WI38 (cell line): Measurements from ENCODE around the gene SLC39A11.
"Not testable (repeated sequence)": the region's sequence is repeated elsewhere in the genome, so short reads cannot be mapped to it uniquely, and the experiment has no call there.

Experiments used
- H3K4me3 ChIP-seq: 2 replicates; pipeline ENCODE4 v1.5.1; 2011; ENCODE audit warnings: low read depth, mild to moderate bottlenecking, control low read depth, low read length
- TF ChIP-seq, protein P1 (sequence below): IDR thresholded peaks from 2 replicates; pipeline ENCODE4 v1.5.1; 2012; ENCODE audit warnings: low read depth, mild to moderate bottlenecking, control low read depth, low read length

Gene SLC39A11

GRCh38 chr17:72789711-72790110, 302.8 kb downstream of the SLC39A11 start:
- TF ChIP-seq, protein P1, sequence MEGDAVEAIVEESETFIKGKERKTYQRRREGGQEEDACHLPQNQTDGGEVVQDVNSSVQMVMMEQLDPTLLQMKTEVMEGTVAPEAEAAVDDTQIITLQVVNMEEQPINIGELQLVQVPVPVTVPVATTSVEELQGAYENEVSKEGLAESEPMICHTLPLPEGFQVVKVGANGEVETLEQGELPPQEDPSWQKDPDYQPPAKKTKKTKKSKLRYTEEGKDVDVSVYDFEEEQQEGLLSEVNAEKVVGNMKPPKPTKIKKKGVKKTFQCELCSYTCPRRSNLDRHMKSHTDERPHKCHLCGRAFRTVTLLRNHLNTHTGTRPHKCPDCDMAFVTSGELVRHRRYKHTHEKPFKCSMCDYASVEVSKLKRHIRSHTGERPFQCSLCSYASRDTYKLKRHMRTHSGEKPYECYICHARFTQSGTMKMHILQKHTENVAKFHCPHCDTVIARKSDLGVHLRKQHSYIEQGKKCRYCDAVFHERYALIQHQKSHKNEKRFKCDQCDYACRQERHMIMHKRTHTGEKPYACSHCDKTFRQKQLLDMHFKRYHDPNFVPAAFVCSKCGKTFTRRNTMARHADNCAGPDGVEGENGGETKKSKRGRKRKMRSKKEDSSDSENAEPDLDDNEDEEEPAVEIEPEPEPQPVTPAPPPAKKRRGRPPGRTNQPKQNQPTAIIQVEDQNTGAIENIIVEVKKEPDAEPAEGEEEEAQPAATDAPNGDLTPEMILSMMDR = no peak
- H3K4me3 ChIP-seq = no peak overlapping the region

GRCh38 chr17:72788950-72789585, 303.4 kb downstream of the SLC39A11 start:
- H3K4me3 ChIP-seq = no peak overlapping the region
- TF ChIP-seq, protein P1 = no peak

- no peak overlapping the region for H3K4me3 ChIP-seq
- TF ChIP-seq, protein P1 = no peak
Measured at GRCh38 chr17:72786209-72786608, 306.3 kb downstream of the SLC39A11 start.

DNA sequence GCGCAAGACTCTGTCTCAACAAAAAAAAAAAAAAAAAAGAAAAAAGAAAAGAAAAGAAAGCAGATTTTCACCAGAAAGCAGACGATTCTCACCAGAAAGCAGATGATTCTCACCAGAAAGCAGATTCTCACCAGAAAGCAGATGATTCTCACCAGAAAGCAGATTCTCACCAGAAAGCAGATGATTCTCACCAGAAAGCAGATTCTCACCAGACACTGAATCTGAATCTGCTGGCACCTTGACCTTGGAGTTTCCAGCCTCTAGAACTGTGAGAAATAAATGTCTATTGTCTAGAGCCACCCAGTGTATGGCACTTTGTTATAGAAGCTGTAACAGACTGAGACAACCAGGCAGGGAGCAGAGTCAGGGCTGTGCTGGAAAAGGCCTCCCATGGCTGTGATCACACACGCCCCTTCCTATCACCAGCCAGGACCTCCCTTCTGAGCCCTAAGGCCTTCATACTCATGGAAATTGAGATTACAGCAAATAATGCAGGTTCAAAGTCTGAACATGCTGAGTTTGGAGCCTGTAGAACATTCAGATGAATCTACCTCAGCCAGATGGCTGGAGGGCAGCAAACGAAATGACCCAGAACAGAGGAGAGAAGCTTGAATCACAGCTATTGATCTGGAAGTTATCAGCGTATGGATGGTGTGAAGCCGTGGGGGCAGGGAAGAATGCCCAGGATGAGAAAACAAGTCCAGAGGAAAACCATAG, 309.3 kb downstream of the SLC39A11 start:
- TF ChIP-seq, protein P1 = no peak
- no peak overlapping the region for H3K4me3 ChIP-seq

GRCh38 chr17:72782437-72782836, 310.1 kb downstream of the SLC39A11 start:
- not testable (repeated sequence) for H3K4me3 ChIP-seq

DNA sequence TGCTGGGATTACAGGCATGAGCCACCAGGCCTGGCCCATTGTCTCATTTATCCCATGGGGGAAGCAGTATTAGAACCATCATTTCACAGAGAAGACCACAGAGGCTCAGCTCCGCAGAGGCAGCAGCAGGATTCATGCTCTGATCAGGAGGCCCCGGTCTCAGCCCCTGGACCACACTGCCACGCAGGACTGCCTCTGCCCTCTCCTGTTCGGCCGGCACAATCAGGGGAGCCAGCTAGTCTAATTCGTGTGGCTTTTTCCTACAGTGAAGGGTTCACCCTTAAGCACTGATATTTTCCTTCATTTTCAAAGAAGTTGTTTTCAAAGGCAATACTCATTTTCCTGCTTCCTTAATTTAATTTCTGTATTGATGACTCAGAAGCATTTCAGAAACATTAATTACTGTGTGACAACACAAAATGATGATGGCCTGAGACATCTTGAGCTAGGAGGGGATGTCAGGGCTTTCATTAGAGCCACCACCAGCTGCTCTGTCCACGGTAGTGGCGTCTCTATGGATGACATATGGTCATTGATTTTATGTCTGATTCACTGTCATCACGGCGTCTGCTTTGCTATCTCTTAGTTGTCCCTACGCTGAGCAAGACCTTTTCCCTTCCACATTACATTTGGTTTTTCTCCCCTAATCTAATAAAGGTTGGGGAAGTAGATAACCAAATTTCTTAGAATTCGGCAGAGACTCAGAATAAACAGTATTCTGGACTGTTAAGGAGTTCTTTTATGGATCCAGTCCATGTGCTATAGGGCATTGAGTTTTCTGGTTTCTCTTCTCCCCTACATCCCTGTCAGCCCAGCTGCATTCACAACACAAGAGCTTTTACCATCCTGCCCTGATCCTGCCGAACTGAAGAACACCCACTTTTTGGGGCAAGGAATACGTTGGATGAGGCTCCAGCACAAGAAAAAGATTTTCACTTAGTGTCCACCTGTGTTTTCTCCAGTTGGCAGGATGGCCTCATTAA, 314.0 kb downstream of the SLC39A11 start:
- no peak overlapping the region for H3K4me3 ChIP-seq
- TF ChIP-seq, protein P1 = no peak

DNA sequence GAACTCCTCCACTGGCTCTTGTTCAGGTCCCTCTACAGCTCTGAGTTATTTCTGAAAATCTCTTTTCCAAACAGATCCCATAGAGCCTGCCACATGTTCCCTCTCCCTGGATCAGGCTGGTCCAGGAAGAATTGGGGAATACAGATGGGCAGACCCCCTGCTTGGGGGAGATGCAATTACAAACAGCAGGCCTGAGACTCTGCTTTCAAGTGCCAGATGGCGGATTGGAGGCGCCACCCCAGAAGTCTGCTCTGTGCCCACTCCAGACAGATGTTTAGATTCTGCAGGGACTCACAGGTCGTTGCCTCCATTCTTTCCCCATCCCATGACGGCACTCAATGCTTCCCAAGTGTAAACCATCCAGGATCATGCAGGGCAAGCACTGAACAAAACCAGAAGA, 316.6 kb downstream of the SLC39A11 start:
- H3K4me3 ChIP-seq = no peak overlapping the region
- TF ChIP-seq, protein P1 = no peak
